ENCODE results near the gene DLEU7.

Gene DLEU7

GRCh38 chr13:50843257-50844083 is at the start of gene DLEU7:
TSS of gene DLEU7 (minus strand) at chr13:50843692. CDS start at chr13:50843646, 46 bp downstream.
- no peak for DNase-seq

GRCh38 chr13:50892210-50892944 is 48.9 kb upstream of the DLEU7 start:
- DNase-seq, result peak in 1 of 2 donors; percentile 61

GRCh38 chr13:50891206-50891605 is 47.7 kb upstream of the DLEU7 start:
- no peak for DNase-seq

- no peak for DNase-seq
These were observed 45.8 kb upstream of the DLEU7 start for GRCh38 chr13:50889317-50889716.

- no peak for DNase-seq
These were observed 44.9 kb upstream of the DLEU7 start for GRCh38 chr13:50888362-50888761.

- DNase-seq, result no peak
These were observed 43.7 kb upstream of the DLEU7 start for GRCh38 chr13:50887151-50887550.

- DNase-seq, result no peak
These were observed 40.8 kb upstream of the DLEU7 start for GRCh38 chr13:50884265-50884664.

GRCh38 chr13:50883728-50884127 is 40.2 kb upstream of the DLEU7 start:
- DNase-seq, result no peak

GRCh38 chr13:50882816-50883435 is 39.4 kb upstream of the DLEU7 start:
- no peak for DNase-seq

GRCh38 chr13:50873991-50874390 is 30.5 kb upstream of the DLEU7 start:
- no peak for DNase-seq

GRCh38 chr13:50873467-50873866 is 30.0 kb upstream of the DLEU7 start:
- no peak for DNase-seq

GRCh38 chr13:50871405-50871804 is 27.9 kb upstream of the DLEU7 start:
- DNase-seq, result no peak

- no peak for DNase-seq
These were observed 24.1 kb upstream of the DLEU7 start for GRCh38 chr13:50867637-50867945.

GRCh38 chr13:50866817-50867636 is 23.5 kb upstream of the DLEU7 start:
- no peak for DNase-seq

- DNase-seq, result no peak
These were observed 21.0 kb upstream of the DLEU7 start for GRCh38 chr13:50864492-50864891.

- no peak for DNase-seq
These were observed 12.2 kb upstream of the DLEU7 start for GRCh38 chr13:50855681-50856080.

- DNase-seq, result peak in 1 of 2 donors; percentile 37
These were observed 7.0 kb upstream of the DLEU7 start for GRCh38 chr13:50850445-50850844.

GRCh38 chr13:50847501-50847900 is 4.0 kb upstream of the DLEU7 start:
- no peak for DNase-seq

GRCh38 chr13:50846861-50847475 is 3.5 kb upstream of the DLEU7 start:
- no peak for DNase-seq

GRCh38 chr13:50845211-50845610 is 1.7 kb upstream of the DLEU7 start:
- DNase-seq, result no peak

GRCh38 chr13:50844084-50844875 is 788 bp upstream of the DLEU7 start:
- no peak for DNase-seq

- DNase-seq, result no peak
These were observed 569 bp downstream of the DLEU7 start for GRCh38 chr13:50842990-50843256.
